Measurements from ENCODE around the gene DGAT2L6.

- TF ChIP-seq CTCF (IDR thresholded peaks at IDR 0.05), result no peak
- no peak for TF ChIP-seq POLR2A (IDR thresholded peaks at IDR 0.05)
Observed at GRCh38 chrX:70141373-70141772, 35.9 kb upstream of the DGAT2L6 start.
